HepG2 (cell line): Measurements from ENCODE around the gene TSNAX. TPM values are rescaled to one million over a fixed set of nuclear protein-coding genes. Genes with fewer than 3 reads are reported as not detected.

Experiments used
- ATAC-seq: fragments of 200-7000 bp; cut with Tn5 transposase; 3 replicates; pipeline ENCODE4 v1.9.1; 2020; ENCODE audit warnings: mild to moderate bottlenecking, moderate library complexity
- BruUV-seq: library from RNA; stranded (reverse); fragments of 400-500 nt; replicated peaks from 2 replicates; lab custom pipeline; 2021; lab: Mats Ljungman, UMichigan
- CTCF ChIA-PET: fragments of 300-600 bp; formaldehyde crosslinking; extraction: SDS; loops from one replicate; lab custom pipeline; 2021; ENCODE audit warnings: low total read pairs, inconsistent platforms, low intra/inter-chr PET ratio; lab: Yijun Ruan, JAX
- POLR2A ChIA-PET: fragments of 350-600 bp; sonication (Branson Sonifier 250); formaldehyde crosslinking; loops from one replicate; lab custom pipeline; 2020; ENCODE audit warnings: antibody characterized with exemption, inconsistent platforms; lab: Yijun Ruan, JAX
- DNase-seq: peaks from one replicate; pipeline ENCODE4 v3.0.0-alpha.2; 2015; ENCODE audit warnings: low spot score
- FAIRE-seq: peaks from 3 replicates; lab custom pipeline; 2011; peaks lifted over from hg19 to GRCh38; lab: Jason Lieb, UNC
- H2AFZ ChIP-seq: one replicate; pipeline ENCODE4 v1.6.1; 2011; ENCODE audit warnings: low read length, inconsistent platforms
- H3K27ac ChIP-seq: fragments of 300-600 bp; 3 replicates; pipeline ENCODE4 v1.8.0; 2011; ENCODE audit warnings: mixed run types, mild to moderate bottlenecking, mixed read lengths, low read length, inconsistent platforms; ENCODE audit not compliant: insufficient read depth; ENCODE audit errors: extremely low read length
- H3K27me3 ChIP-seq, 2 experiments: fragments of 200-600 bp in 1 of 2; 2 replicates in 1 of 2; 3 replicates in 1 of 2; pipeline versions ENCODE4 v1.6.0 to v1.8.0; 2011; ENCODE audit warnings: low read length in 2 of 2, mild to moderate bottlenecking in 2 of 2, moderate library complexity in 2 of 2, inconsistent platforms in 1 of 2; ENCODE audit not compliant: insufficient read depth in 2 of 2, control insufficient read depth in 1 of 2
- H3K36me3 ChIP-seq, 2 experiments: fragments of 200-600 bp in 1 of 2; replicated peaks in 1 of 2; 2 replicates in 1 of 2; 3 replicates in 1 of 2; pipeline versions ENCODE4 v1.5.1 to v1.8.0; 2011; ENCODE audit warnings: low read length in 2 of 2, inconsistent platforms in 1 of 2; ENCODE audit not compliant: insufficient read depth in 2 of 2, control insufficient read depth in 1 of 2
- H3K4me1 ChIP-seq: 2 replicates; pipeline ENCODE4 v1.5.1; 2012; ENCODE audit warnings: low read length, inconsistent platforms; ENCODE audit not compliant: insufficient read depth
- H3K4me2 ChIP-seq: 2 replicates; pipeline ENCODE4 v1.6.0; 2011; ENCODE audit warnings: low read depth, low read length, inconsistent platforms
- H3K4me3 ChIP-seq, 3 experiments: fragments of 200-600 bp in 1 of 3; sonication (generic), shearing (Covaris generic) in 1 of 3; replicated peaks in 1 of 3; 2 replicates each; pipeline ENCODE4 v1.5.1; 2011 to 2016; ENCODE audit warnings: low read length in 3 of 3, inconsistent platforms in 2 of 3, low read depth in 2 of 3, mild to moderate bottlenecking in 2 of 3, control low read depth in 1 of 3, mixed read lengths in 1 of 3; ENCODE audit not compliant: insufficient read depth in 1 of 3
- H3K79me2 ChIP-seq: one replicate; pipeline ENCODE4 v1.6.1; 2011; ENCODE audit warnings: low read length, inconsistent platforms; ENCODE audit not compliant: insufficient read depth
- H3K9ac ChIP-seq: 2 replicates; pipeline ENCODE4 v1.6.0; 2011; ENCODE audit warnings: mild to moderate bottlenecking, low read depth, low read length, inconsistent platforms; ENCODE audit not compliant: insufficient read depth
- H3K9me3 ChIP-seq: 2 replicates; pipeline ENCODE4 v1.5.1; 2012; ENCODE audit warnings: mild to moderate bottlenecking, low read length
- H4K20me1 ChIP-seq: 2 replicates; pipeline ENCODE4 v1.6.0; 2011; ENCODE audit warnings: inconsistent platforms, mild to moderate bottlenecking, low read length, moderate library complexity; ENCODE audit not compliant: insufficient read depth
- ARNT ChIP-seq: fragments of 450-650 bp; IDR thresholded peaks from 2 replicates; pipeline ENCODE4 v1.6.1; 2017
- CC2D1A ChIP-seq: sonication (generic); formaldehyde crosslinking; IDR thresholded peaks from 2 replicates; pipeline ENCODE4 v1.8.1; 2023; ENCODE audit warnings: mild to moderate bottlenecking, missing genetic modification reagents
- HMG20A ChIP-seq: IDR thresholded peaks from 2 replicates; pipeline ENCODE4 v1.6.1; 2016; ENCODE audit warnings: borderline replicate concordance
- HOXA5 ChIP-seq: sonication (generic); formaldehyde crosslinking; IDR thresholded peaks from 2 replicates; pipeline ENCODE4 v1.4.0; 2020; ENCODE audit warnings: missing genetic modification reagents
- NFKBIZ ChIP-seq: IDR thresholded peaks from 2 replicates; pipeline ENCODE4 v1.6.1; 2018; ENCODE audit warnings: missing genetic modification reagents, missing compliant biosample characterization
- NONO ChIP-seq, 2 experiments: fragments of 450-650 bp in 1 of 2; sonication (generic) in 1 of 2; formaldehyde crosslinking in 1 of 2; IDR thresholded peaks in 1 of 2; conservative IDR thresholded peaks in 1 of 2; 2 replicates each; pipeline versions ENCODE4 v1.6.1 to v1.8.0; 2017 to 2022; ENCODE audit warnings: mild to moderate bottlenecking in 1 of 2, missing genetic modification reagents in 1 of 2, moderate library complexity in 1 of 2
- RAD51 ChIP-seq: fragments of 450-650 bp; IDR thresholded peaks from 2 replicates; pipeline ENCODE4 v1.6.1; 2016; ENCODE audit warnings: borderline replicate concordance
- RBAK ChIP-seq: sonication (generic); formaldehyde crosslinking; IDR thresholded peaks from 2 replicates; pipeline ENCODE4 v1.5.1; 2020; ENCODE audit warnings: mild to moderate bottlenecking, missing genetic modification reagents
- RBM22 ChIP-seq: fragments of 200-400 bp; formaldehyde crosslinking; optimal IDR thresholded peaks from 2 replicates; pipeline ENCODE3; 2017; ENCODE audit warnings: mild to moderate bottlenecking, low read length, moderate library complexity
- RFX5 ChIP-seq: IDR thresholded peaks from 2 replicates; pipeline ENCODE4 v1.6.1; 2011; ENCODE audit warnings: low read depth, low read length, improper control_type of control experiment
- ZFY ChIP-seq: sonication (generic); formaldehyde crosslinking; IDR thresholded peaks from 2 replicates; pipeline ENCODE4 v1.4.0; 2020; ENCODE audit warnings: missing genetic modification reagents
- ZMYM2 ChIP-seq: sonication (generic); formaldehyde crosslinking; IDR thresholded peaks from 2 replicates; pipeline ENCODE4 v1.8.0; 2022; ENCODE audit warnings: mild to moderate bottlenecking, missing genetic modification reagents
- ZNF329 ChIP-seq: sonication (generic); formaldehyde crosslinking; IDR thresholded peaks from 2 replicates; pipeline ENCODE4 v1.9.0; 2021; ENCODE audit warnings: low read depth, mild to moderate bottlenecking, missing genetic modification reagents
- ZNF619 ChIP-seq: sonication (generic); formaldehyde crosslinking; IDR thresholded peaks from 2 replicates; pipeline ENCODE4 v1.4.0; 2020; ENCODE audit warnings: mild to moderate bottlenecking, missing genetic modification reagents
- ZNF687 ChIP-seq: sonication (generic); formaldehyde crosslinking; IDR thresholded peaks from 2 replicates; pipeline ENCODE4 v1.5.1; 2020; ENCODE audit warnings: mild to moderate bottlenecking, missing genetic modification reagents, moderate library complexity
- ZNF709 ChIP-seq: sonication (generic); formaldehyde crosslinking; IDR thresholded peaks from 2 replicates; pipeline ENCODE4 v1.5.0; 2020; ENCODE audit warnings: mild to moderate bottlenecking, missing genetic modification reagents
- ZNF770 ChIP-seq: sonication (generic); formaldehyde crosslinking; IDR thresholded peaks from 2 replicates; pipeline ENCODE4 v1.5.0; 2020; ENCODE audit warnings: mild to moderate bottlenecking, missing genetic modification reagents
- ZSCAN22 ChIP-seq: sonication (generic); formaldehyde crosslinking; IDR thresholded peaks from 2 replicates; pipeline ENCODE4 v1.4.0; 2020; ENCODE audit warnings: mild to moderate bottlenecking, missing genetic modification reagents
- WGBS: methylation state at CpG from one replicate; pipeline ENCODE4 v1.1.6; 2017; ENCODE audit warnings: low lambda C conversion rate; 5-methylcytosine and 5-hydroxymethylcytosine counted together
- in situ Hi-C: cut with HindIII; loops from 2 replicates; pipeline ENCODE4 v1.10.0; 2017; ENCODE audit warnings: low pct_unique_long_range_greater_than_20kb; ENCODE audit not compliant: extremely low pct_ligation_motif_present
- intact Hi-C: fragments of 100-400 bp; cut with micrococcal nuclease; formaldehyde crosslinking; loops from one replicate; pipeline ENCODE4 v1.10.0; 2022; ENCODE audit not compliant: unreplicated experiment
- polyA plus RNA-seq, 8 experiments: library from polyadenylated mRNA; depleted of rRNA in 3 of 8; stranded (reverse) in 7 of 8; unstranded in 1 of 8; fragments of >200 nt; fragmentation: Illumina TruSeq in 4 of 8; extraction: Trizol in 4 of 8; gene quantifications; 2 replicates each; pipeline versions ENCODE4 v1.2.1 to v1.2.3, GENCODE V29; 2011 to 2016; ENCODE audit warnings: low read depth in 4 of 8, missing spikeins in 1 of 8, mixed read lengths in 1 of 8; ENCODE audit not compliant: insufficient read depth in 1 of 8
- total RNA-seq, 5 experiments: library from RNA; depleted of rRNA; stranded (reverse); fragments of >200 nt; fragmentation: Illumina TruSeq; extraction: Trizol; gene quantifications; 2 replicates each; pipeline ENCODE4 v1.2.3, GENCODE V29; 2016; ENCODE audit warnings: low read depth in 1 of 5

Gene TSNAX
- total and polyA plus RNA-seq, 2 of the 13 experiments (the other 11 are each of a cell fraction or from before 2014, with no cell fraction given) = 13.2 to 46.2 TPM

GRCh38 chr1:231515748-231516147, 12.7 kb upstream of the TSNAX start:
- DNase-seq (no peak), ATAC-seq (no peak), FAIRE-seq (no peak)
- TF ChIP-seq ZMYM2 (CRISPR knock-in tag) = no peak
- TF ChIP-seq HMG20A (CRISPR knock-in tag) = no peak
- no peak for TF ChIP-seq RBM22
- TF ChIP-seq NFKBIZ (CRISPR knock-in tag) = no peak
- no peak for TF ChIP-seq ZNF687 (CRISPR knock-in tag)
- no peak for TF ChIP-seq ZSCAN22 (CRISPR knock-in tag)
- no peak for TF ChIP-seq CC2D1A
- TF ChIP-seq ARNT = no peak
- TF ChIP-seq HOXA5 (CRISPR knock-in tag) = no peak
- TF ChIP-seq NONO (IDR thresholded peaks at IDR 0.05) = no peak
- TF ChIP-seq NONO (CRISPR knock-in tag; conservative IDR thresholded peaks at IDR 0.05) = no peak
- TF ChIP-seq RBAK (CRISPR knock-in tag) = no peak
- no peak for TF ChIP-seq RAD51
- no peak for TF ChIP-seq ZNF709 (CRISPR knock-in tag)
- no peak for TF ChIP-seq RFX5
- TF ChIP-seq ZFY (CRISPR knock-in tag) = no peak
- TF ChIP-seq ZNF619 (CRISPR knock-in tag) = no peak
- TF ChIP-seq ZNF329 = no peak
- no peak for TF ChIP-seq ZNF770 (CRISPR knock-in tag)
- WGBS = 91% methylated on average over 2 of the region's 2 CpGs
- ChIA-PET POLR2A (no interaction called here), CTCF (no interaction called here)
- H3K36me3 ChIP-seq = no peaks in the 10 kb centered on the region
- H2AFZ ChIP-seq = no peak overlapping the region
- H3K79me2 ChIP-seq = no peaks in the 10 kb centered on the region
- H3K27ac ChIP-seq = no peak overlapping the region
- no peaks in the 10 kb centered on the region for H4K20me1 ChIP-seq
- no peaks in the 10 kb centered on the region for H3K9me3 ChIP-seq
- no peak overlapping the region for H3K4me3 ChIP-seq
- H3K4me2 ChIP-seq = no peak overlapping the region
- peaks cover 13% of the 10 kb centered on the region for H3K4me1 ChIP-seq
- no peaks in the 10 kb centered on the region for H3K27me3 ChIP-seq
- H3K9ac ChIP-seq = no peak overlapping the region
- in situ Hi-C loops = no loop called here
- intact Hi-C loops = no loop called here
- BruUV-seq = no TSS peak
